Mesodermal cell (in vitro differentiated cells): ENCODE results near the gene EDRF1.
"Not testable (repeated sequence)": the region's sequence is repeated elsewhere in the genome, so short reads cannot be mapped to it uniquely, and the experiment has no call there.

Source experiments
- H3K27ac ChIP-seq: 2 replicates; pipeline ENCODE4 v1.7.0; 2013; ENCODE audit warnings: mild to moderate bottlenecking, low read depth, low read length, moderate library complexity; ENCODE audit not compliant: severe bottlenecking
- H3K36me3 ChIP-seq: 2 replicates; pipeline ENCODE4 v1.7.1; 2013; ENCODE audit warnings: mild to moderate bottlenecking, low read length, moderate library complexity; ENCODE audit not compliant: control insufficient read depth, insufficient read depth
- H3K4me1 ChIP-seq: one replicate; pipeline ENCODE4 v1.7.1; 2013; ENCODE audit warnings: mild to moderate bottlenecking, low read length; ENCODE audit not compliant: insufficient read depth, control insufficient read depth, poor library complexity, severe bottlenecking
- H3K4me3 ChIP-seq: 2 replicates; pipeline ENCODE4 v1.7.0; 2013; ENCODE audit warnings: low read length, control low read depth, mild to moderate bottlenecking; ENCODE audit not compliant: insufficient read depth, poor library complexity, severe bottlenecking; ENCODE audit errors: extremely low read depth
- H3K9me3 ChIP-seq: 2 replicates; pipeline ENCODE4 v1.7.1; 2013; ENCODE audit warnings: mild to moderate bottlenecking, low read length, moderate library complexity; ENCODE audit not compliant: control insufficient read depth
- WGBS, 2 experiments: methylation state at CpG; one replicate each; pipeline ENCODE4 v1.1.5; 2013; ENCODE audit warnings: missing lambda C conversion rate in 2 of 2; ENCODE audit not compliant: insufficient coverage in 2 of 2; 5-methylcytosine and 5-hydroxymethylcytosine counted together

EDRF1 gene

GRCh38 chr10:125691160-125691981 lies 28.1 kb upstream of the EDRF1 start:
- 90 to 93% methylated on average over 12 to 14 of the region's 19 CpGs for WGBS, 2 experiments
- Histone ChIP-seq H3K27ac (no peak overlapping the region), H3K4me3 (no peak overlapping the region)

GRCh38 chr10:125692196-125692595 lies 27.3 kb upstream of the EDRF1 start:
- peaks cover 4% of the 10 kb centered on the region for H3K4me1 ChIP-seq
- 88 to 100% methylated on average over 1 to 2 of the region's 3 CpGs for WGBS, 2 experiments
- no peaks in the 10 kb centered on the region for H3K36me3 ChIP-seq
- no peak overlapping the region for H3K27ac ChIP-seq
- no peaks in the 10 kb centered on the region for H3K9me3 ChIP-seq
- no peak overlapping the region for H3K4me3 ChIP-seq

More at GRCh38 chr10:125691160-125691981, 28.1 kb upstream of the EDRF1 start:
- H3K9me3 ChIP-seq = no peaks in the 10 kb centered on the region
- H3K4me1 ChIP-seq = peaks cover 4% of the 10 kb centered on the region
- H3K36me3 ChIP-seq = no peaks in the 10 kb centered on the region

- Histone ChIP-seq H3K4me1 (peaks cover 4% of the 10 kb centered on the region), H3K4me3 (no peak overlapping the region), H3K36me3 (no peaks in the 10 kb centered on the region), H3K9me3 (no peaks in the 10 kb centered on the region), H3K27ac (no peak overlapping the region)
- WGBS, 2 experiments = 88 to 91% methylated on average over 11 of the region's 12 CpGs
Measured at GRCh38 chr10:125692601-125693523, 26.6 kb upstream of the EDRF1 start.

- no peak overlapping the region for H3K27ac ChIP-seq
- no peaks in the 10 kb centered on the region for H3K36me3 ChIP-seq
- H3K4me1 ChIP-seq = peaks cover 4% of the 10 kb centered on the region
- WGBS, 2 experiments = 90 to 94% methylated on average over 2 of the region's 2 CpGs
- no peak overlapping the region for H3K4me3 ChIP-seq
- no peaks in the 10 kb centered on the region for H3K9me3 ChIP-seq
Measured at GRCh38 chr10:125693524-125693847, 26.0 kb upstream of the EDRF1 start.

- H3K4me3 ChIP-seq = no peak overlapping the region
- peaks cover 4% of the 10 kb centered on the region for H3K4me1 ChIP-seq
- H3K27ac ChIP-seq = no peak overlapping the region
- no peaks in the 10 kb centered on the region for H3K9me3 ChIP-seq
- no peaks in the 10 kb centered on the region for H3K36me3 ChIP-seq
- WGBS, 2 experiments = no CpG with 5 or more reads among the region's 1 CpG
Measured at GRCh38 chr10:125694883-125695282, 24.6 kb upstream of the EDRF1 start.

- H3K27ac ChIP-seq, H3K4me3 ChIP-seq, H3K9me3 ChIP-seq, H3K4me1 ChIP-seq, H3K36me3 ChIP-seq: not testable (repeated sequence)
- WGBS, 2 experiments = 86 to 90% methylated on average over 4 to 5 of the region's 6 CpGs
Measured at GRCh38 chr10:125696884-125697283, 22.6 kb upstream of the EDRF1 start.

GRCh38 chr10:125698481-125698998 lies 21.0 kb upstream of the EDRF1 start:
- no peaks in the 10 kb centered on the region for H3K9me3 ChIP-seq
- H3K4me3 ChIP-seq = no peak overlapping the region
- WGBS, 2 experiments = 77 to 79% methylated on average over 5 to 8 of the region's 9 CpGs
- no peak overlapping the region for H3K27ac ChIP-seq
- H3K4me1 ChIP-seq = peaks cover 4% of the 10 kb centered on the region
- H3K36me3 ChIP-seq = no peaks in the 10 kb centered on the region

GRCh38 chr10:125699562-125700143 lies 19.9 kb upstream of the EDRF1 start:
- Histone ChIP-seq H3K27ac (no peak overlapping the region), H3K4me1 (peaks cover 2% of the 10 kb centered on the region), H3K4me3 (no peak overlapping the region), H3K36me3 (no peaks in the 10 kb centered on the region), H3K9me3 (no peaks in the 10 kb centered on the region)
- WGBS, 2 experiments = 80 to 83% methylated on average over 2 of the region's 6 CpGs

GRCh38 chr10:125700355-125700911 lies 19.1 kb upstream of the EDRF1 start:
- H3K36me3 ChIP-seq = no peaks in the 10 kb centered on the region
- H3K4me1 ChIP-seq = no peaks in the 10 kb centered on the region
- no peaks in the 10 kb centered on the region for H3K9me3 ChIP-seq
- 17% methylated on average over 1 of the region's 3 CpGs; no CpG with 5 or more reads in 1 of the 2 experiments for WGBS, 2 experiments
- no peak overlapping the region for H3K27ac ChIP-seq
- no peak overlapping the region for H3K4me3 ChIP-seq
